ENCODE measurements around the gene KIRREL2.

The KIRREL2 gene

GRCh38 chr19:35845215-35846037 lies 11.3 kb upstream of the KIRREL2 start:
- DNase-seq (ENCODE audit: low read depth) = no peak

- DNase-seq (ENCODE audit: low read depth) = no peak
Observed at GRCh38 chr19:35846038-35846668, 10.6 kb upstream of the KIRREL2 start.

GRCh38 chr19:35847911-35848310 lies 8.8 kb upstream of the KIRREL2 start:
- DNase-seq (ENCODE audit: low read depth) = no peak

- DNase-seq (ENCODE audit: low read depth) = no peak
Observed at GRCh38 chr19:35848486-35848885, 8.2 kb upstream of the KIRREL2 start.

- DNase-seq (ENCODE audit: low read depth) = no peak
Observed at GRCh38 chr19:35848919-35849505, 7.7 kb upstream of the KIRREL2 start.

- no peak for DNase-seq (ENCODE audit: low read depth)
Observed at GRCh38 chr19:35851213-35852028, 5.3 kb upstream of the KIRREL2 start.

GRCh38 chr19:35852029-35852780 lies 4.5 kb upstream of the KIRREL2 start, which contains the start of gene NPHS1:
Gene NPHS1 (minus strand): TSS chr19:35852504. CDS start chr19:35851837, 667 bp downstream.
- no peak for DNase-seq (ENCODE audit: low read depth)

GRCh38 chr19:35853038-35853756 lies 3.5 kb upstream of the KIRREL2 start:
- no peak for DNase-seq (ENCODE audit: low read depth)

GRCh38 chr19:35858311-35858710 lies 1.6 kb downstream of the KIRREL2 start:
- DNase-seq (ENCODE audit: low read depth) = no peak

- no peak for DNase-seq (ENCODE audit: low read depth)
Observed at GRCh38 chr19:35859414-35859813, 2.7 kb downstream of the KIRREL2 start.

- no peak for DNase-seq (ENCODE audit: low read depth)
Observed at GRCh38 chr19:35860436-35860817, 3.7 kb downstream of the KIRREL2 start.

GRCh38 chr19:35860818-35861639 lies 4.3 kb downstream of the KIRREL2 start:
- DNase-seq (ENCODE audit: low read depth) = no peak

GRCh38 chr19:35861640-35862160 lies 5.0 kb downstream of the KIRREL2 start:
- DNase-seq (ENCODE audit: low read depth) = no peak

GRCh38 chr19:35862528-35862927 lies 5.8 kb downstream of the KIRREL2 start:
- no peak for DNase-seq (ENCODE audit: low read depth)

- DNase-seq (ENCODE audit: low read depth) = no peak
Observed at GRCh38 chr19:35863018-35863417, 6.3 kb downstream of the KIRREL2 start.

GRCh38 chr19:35868172-35868822 lies 11.6 kb downstream of the KIRREL2 start, which contains the start of gene APLP1:
Gene APLP1 (plus strand): TSS chr19:35868574. CDS start chr19:35868637, 63 bp downstream.
- DNase-seq (ENCODE audit: low read depth) = peak; percentile 64

- DNase-seq (ENCODE audit: low read depth) = no peak
Observed at GRCh38 chr19:35868823-35869326, 12.2 kb downstream of the KIRREL2 start.

GRCh38 chr19:35869327-35870123 lies 12.8 kb downstream of the KIRREL2 start:
- peak; percentile 54 for DNase-seq (ENCODE audit: low read depth)

Measured in stimulated activated CD8-positive, alpha-beta memory T cell treated with anti-CD3 and anti-CD28 coated beads, Interleukin-12 subunit alpha, Interleukin-12 subunit beta, amount 100 ng/mL, for 4 hours (primary cell).